Measurements from ENCODE around the gene ITGA7.

Gene ITGA7

GRCh38 chr12:55723516-55724225 lies 16.0 kb upstream of the ITGA7 start:
- H3K4me3 ChIP-seq (ENCODE audit: low read depth, low read length): no peak overlapping the region
- in situ Hi-C loops (cut with HindIII; ENCODE audit: low sequenced_read_pairs): no loop called here
- no peak for DNase-seq (ENCODE audit: low read depth)
- TF ChIP-seq CTCF (IDR thresholded peaks at IDR 0.05; ENCODE audit: low read depth, low read length, missing control alignments): no peak

- no peak for DNase-seq (ENCODE audit: low read depth)
- in situ Hi-C loops (cut with HindIII; ENCODE audit: low sequenced_read_pairs): no loop called here
- TF ChIP-seq CTCF (IDR thresholded peaks at IDR 0.05; ENCODE audit: low read depth, low read length, missing control alignments): no peak
- H3K4me3 ChIP-seq (ENCODE audit: low read depth, low read length): no peak overlapping the region
These were observed 15.2 kb upstream of the ITGA7 start for GRCh38 chr12:55722948-55723347.

GRCh38 chr12:55721601-55722213 lies 14.0 kb upstream of the ITGA7 start:
- no peak for DNase-seq (ENCODE audit: low read depth)
- no peak overlapping the region for H3K4me3 ChIP-seq (ENCODE audit: low read depth, low read length)

GRCh38 chr12:55720894-55721444 lies 13.3 kb upstream of the ITGA7 start:
- in situ Hi-C loops (cut with HindIII; ENCODE audit: low sequenced_read_pairs): no loop called here
- no peak overlapping the region for H3K4me3 ChIP-seq (ENCODE audit: low read depth, low read length)
- peak; percentile 37 for TF ChIP-seq CTCF (IDR thresholded peaks at IDR 0.05; ENCODE audit: low read depth, low read length, missing control alignments)
- DNase-seq (ENCODE audit: low read depth): no peak

More at GRCh38 chr12:55721601-55722213, 14.0 kb upstream of the ITGA7 start:
- in situ Hi-C loops (cut with HindIII; ENCODE audit: low sequenced_read_pairs): no loop called here
- TF ChIP-seq CTCF (IDR thresholded peaks at IDR 0.05; ENCODE audit: low read depth, low read length, missing control alignments): no peak

- DNase-seq (ENCODE audit: low read depth): no peak
- no peak for TF ChIP-seq CTCF (IDR thresholded peaks at IDR 0.05; ENCODE audit: low read depth, low read length, missing control alignments)
- H3K4me3 ChIP-seq (ENCODE audit: low read depth, low read length): no peak within 1 kb of the TSS
- in situ Hi-C loops (cut with HindIII; ENCODE audit: low sequenced_read_pairs): no loop called here
These were observed 12.4 kb upstream of the ITGA7 start, which contains the start of gene RDH5 for GRCh38 chr12:55720071-55720564. RDH5 (plus strand) TSS chr12:55720393; CDS start chr12:55721185, 792 bp downstream.

GRCh38 chr12:55719371-55719770 lies 11.7 kb upstream of the ITGA7 start:
- in situ Hi-C loops (cut with HindIII; ENCODE audit: low sequenced_read_pairs): no loop called here
- DNase-seq (ENCODE audit: low read depth): no peak
- TF ChIP-seq CTCF (IDR thresholded peaks at IDR 0.05; ENCODE audit: low read depth, low read length, missing control alignments): no peak
- no peak overlapping the region for H3K4me3 ChIP-seq (ENCODE audit: low read depth, low read length)
